IPS DF 19.7 (cell line): ENCODE measurements around the gene DEAF1.

Experiments
- DNase-seq: peaks from one replicate; pipeline ENCODE4 v3.0.0-alpha.2; 2013; ENCODE audit warnings: low read depth, low spot score

The DEAF1 gene

DNA sequence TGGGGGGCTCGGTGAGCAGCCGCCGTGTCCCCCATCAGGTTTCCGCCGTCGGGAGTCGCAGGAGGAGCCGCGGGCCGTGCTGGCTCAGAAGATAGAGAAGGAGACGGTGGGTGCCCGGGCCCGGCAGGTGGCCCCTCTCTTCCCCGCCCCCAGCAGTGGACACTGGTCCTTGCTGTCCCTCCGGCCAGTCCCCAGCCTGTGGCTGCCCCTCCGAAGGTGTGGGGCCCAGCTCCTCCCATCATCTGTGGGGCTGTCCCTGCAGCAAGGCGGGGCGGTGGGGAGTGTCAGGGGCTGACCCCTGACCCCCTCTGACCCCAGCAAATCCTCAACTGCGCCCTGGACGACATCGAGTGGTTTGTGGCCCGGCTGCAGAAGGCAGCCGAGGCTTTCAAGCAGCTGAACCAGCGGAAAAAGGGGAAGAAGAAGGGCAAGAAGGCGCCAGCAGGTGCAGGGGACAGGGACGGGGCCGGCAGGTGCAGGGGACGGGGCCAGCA, 26.3 kb upstream of the DEAF1 start:
- no peak for DNase-seq

DNA sequence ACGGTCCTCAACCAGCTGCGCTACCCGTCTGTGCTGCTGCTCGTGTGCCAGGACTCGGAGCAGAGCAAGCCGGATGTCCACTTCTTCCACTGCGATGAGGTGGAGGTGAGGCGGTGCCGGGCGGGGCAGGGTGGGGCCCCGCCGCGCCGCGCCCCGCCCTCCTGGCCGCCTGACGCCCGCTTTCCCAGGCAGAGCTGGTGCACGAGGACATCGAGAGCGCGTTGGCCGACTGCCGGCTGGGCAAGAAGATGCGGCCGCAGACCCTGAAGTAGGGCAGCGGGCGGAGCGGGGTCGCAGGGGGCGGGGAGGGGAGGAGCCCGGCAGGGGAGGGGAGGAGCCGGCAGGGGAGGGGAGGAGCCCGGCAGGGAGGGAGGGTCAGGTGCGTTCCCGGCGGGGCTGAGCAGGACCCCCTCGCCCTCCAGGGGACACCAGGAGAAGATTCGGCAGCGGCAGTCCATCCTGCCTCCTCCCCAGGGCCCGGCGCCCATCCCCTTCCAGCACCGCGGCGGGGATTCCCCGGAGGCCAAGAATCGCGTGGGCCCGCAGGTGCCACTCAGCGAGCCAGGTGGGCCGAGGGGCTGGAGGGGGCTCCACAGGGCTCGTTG, 25.7 kb upstream of the DEAF1 start:
- DNase-seq, result no peak

DNA sequence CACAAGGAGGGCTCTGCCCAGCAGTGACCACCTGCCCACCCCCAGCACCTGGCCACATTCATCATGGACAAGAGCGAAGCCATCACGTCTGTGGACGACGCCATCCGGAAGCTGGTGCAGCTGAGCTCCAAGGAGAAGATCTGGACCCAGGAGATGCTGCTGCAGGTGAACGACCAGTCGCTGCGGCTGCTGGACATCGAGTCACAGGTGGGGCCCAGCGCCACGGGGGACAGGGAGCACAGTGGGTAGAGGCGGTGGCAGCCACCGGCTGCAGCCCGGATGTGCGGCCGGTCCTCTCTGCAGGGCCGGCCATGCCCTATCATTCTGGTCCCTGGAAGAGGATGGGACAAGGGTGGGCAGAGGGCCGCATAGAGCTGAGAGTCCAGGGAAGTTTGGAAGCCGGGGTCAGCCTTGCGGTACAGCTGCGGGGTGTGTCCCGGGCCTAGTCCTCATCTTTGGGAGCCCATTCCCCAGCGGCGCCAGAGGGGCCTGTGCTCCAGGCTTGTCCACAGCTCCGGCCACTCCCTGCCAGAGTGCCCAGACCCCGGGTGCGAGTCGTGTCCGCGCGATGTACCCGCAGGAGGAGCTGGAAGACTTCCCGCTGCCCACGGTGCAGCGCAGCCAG, 25.1 kb upstream of the DEAF1 start:
- DNase-seq, result no peak

DNA sequence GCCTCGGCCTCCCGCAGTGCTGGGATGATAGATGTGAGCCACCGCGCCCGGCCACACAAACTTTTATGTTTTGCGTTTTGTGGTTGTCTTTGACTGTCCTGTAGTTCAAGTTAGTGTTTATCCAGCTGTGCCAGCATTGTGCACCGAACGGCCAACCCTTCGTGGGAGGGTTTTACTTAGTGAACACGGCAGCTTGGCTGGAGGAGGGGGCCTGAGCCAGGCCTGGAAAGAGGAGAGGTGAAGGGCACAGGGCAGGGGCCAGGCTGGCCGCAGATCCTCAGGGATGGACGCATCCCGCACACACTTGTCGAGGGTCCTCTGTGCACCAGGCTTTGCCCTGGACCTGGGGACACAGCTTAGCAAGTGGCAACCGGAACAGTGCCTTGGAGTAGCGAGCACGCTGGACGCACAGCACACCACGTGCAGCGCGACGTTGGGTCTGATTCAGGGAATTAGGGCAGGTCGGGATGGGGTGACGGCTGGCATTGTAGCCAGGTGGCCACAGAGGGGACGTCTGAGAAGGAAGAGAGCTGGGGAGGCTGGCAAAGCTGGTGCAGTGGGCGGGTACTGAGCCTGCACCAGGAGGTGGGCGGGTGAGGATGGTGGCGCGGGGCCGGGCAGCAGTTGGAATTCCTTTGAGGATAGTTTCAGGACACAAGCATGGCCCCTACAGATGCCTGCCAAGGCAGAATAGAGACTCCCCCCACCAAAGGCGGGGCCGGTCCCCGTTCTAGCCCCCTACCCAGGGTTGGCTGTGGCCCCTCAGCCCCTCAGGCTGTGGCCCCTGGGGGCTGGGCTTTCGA, 24.4 kb upstream of the DEAF1 start:
- no peak for DNase-seq

DNA sequence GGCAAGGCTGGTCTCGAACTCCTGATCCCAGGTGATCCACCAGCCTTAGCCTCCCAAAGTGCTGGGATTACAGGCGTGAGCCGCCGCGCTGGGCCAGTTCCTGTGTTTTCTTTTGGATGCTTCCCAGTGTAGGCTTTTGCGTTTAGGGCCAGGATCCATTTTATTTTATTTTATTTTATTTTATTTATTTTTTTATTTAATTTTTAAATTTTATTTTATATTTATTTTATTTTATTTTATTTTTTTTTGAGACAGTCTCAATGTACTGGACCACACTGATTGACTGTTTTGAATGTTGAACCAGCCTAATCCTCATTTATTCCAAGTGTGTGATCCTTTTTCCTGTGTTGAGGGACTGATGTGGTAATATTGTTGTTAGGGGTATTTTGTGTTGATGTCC, 19.4 kb upstream of the DEAF1 start:
- no peak for DNase-seq

DNA sequence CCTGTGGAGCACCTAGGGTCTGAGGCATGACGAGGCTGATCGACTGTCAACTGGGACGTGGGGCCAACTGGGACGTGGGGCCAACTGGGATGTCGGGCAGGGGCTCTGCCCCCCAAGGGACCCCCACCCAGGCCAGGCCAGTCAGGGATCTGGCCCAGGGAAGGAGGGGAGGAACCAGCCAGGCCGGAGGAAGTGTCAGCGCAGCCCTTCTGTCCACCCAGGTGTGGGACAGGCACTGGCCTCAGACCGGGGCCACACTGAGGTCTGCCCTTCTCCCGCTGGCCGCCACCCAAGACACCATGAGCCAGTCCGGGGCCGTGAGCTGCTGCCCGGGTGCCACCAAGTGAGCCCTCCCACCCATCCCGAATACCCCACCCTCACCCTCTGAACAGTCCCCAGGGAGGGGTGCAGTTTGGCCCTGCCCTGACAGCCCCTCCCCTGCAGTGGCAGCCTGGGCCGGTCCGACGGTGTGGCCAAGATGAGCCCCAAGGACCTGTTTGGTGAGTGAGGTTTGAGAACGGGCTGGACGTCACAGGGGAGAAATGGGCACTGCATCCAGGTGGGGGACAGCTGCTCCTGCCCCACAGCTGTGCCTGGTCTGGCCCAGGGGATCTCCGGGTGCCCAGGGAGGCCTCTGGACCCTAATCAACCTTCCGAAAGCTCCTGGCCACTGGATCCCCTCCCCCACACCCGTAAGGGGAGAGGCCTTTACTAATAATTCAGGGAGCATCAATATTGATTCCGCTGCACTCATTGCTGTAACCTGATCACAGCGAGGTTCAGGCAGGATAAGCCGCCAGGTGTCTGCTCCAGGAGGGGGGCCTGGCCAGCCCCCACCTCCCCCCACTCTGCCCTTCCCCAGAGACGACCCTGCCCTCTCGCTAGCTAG, 14.3 kb upstream of the DEAF1 start:
- DNase-seq, result no peak

DNA sequence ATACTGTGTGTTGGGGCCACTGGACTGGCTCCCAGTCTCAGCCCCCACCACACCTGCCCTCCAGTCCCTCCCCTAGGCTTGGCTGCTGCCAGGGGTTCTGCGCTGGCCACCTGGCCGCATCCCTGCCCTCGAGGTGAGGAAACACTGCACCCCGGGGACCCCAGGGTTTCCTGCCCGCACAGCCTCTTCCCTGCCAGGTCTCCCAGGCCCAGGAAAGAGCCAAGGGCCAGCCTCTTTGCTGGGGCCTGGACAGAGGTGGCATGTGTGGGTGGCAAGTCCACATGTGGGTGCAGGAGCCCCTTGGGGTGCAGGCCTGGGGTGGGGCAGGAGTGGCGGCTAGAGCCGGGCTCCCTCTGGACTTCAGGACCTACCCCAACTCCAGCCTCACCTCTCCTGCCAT, 13.5 kb upstream of the DEAF1 start:
- DNase-seq, result no peak

DNA sequence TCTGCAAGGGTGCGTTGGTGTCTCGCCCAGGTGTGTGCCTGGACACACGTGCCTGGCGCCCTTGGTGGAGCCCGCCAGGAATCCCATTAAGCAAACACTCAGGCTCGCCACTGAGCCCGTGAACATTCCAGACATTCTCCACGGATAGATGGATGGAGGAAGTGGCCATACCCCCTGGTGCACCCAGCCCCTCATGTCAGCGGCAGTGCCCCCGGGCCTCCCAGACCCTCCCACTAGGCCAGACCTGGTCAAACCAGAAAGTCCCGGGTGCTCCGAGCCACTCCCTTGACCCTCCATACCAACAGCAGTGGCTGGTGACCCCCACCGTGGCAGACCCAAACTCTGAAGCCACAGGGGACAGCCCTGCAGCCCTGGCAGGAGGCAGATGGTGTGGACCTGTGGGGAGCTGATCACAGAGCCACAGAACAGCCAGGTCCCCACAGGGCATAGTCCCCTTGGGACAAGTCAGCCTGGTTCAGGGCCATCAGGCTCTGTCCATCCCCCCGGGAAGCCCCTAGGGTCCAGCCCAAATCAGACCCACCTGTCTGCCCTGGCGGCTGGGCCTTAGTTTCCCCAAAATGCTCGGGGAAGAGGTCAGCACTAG, 12.9 kb upstream of the DEAF1 start:
- no peak for DNase-seq

DNA sequence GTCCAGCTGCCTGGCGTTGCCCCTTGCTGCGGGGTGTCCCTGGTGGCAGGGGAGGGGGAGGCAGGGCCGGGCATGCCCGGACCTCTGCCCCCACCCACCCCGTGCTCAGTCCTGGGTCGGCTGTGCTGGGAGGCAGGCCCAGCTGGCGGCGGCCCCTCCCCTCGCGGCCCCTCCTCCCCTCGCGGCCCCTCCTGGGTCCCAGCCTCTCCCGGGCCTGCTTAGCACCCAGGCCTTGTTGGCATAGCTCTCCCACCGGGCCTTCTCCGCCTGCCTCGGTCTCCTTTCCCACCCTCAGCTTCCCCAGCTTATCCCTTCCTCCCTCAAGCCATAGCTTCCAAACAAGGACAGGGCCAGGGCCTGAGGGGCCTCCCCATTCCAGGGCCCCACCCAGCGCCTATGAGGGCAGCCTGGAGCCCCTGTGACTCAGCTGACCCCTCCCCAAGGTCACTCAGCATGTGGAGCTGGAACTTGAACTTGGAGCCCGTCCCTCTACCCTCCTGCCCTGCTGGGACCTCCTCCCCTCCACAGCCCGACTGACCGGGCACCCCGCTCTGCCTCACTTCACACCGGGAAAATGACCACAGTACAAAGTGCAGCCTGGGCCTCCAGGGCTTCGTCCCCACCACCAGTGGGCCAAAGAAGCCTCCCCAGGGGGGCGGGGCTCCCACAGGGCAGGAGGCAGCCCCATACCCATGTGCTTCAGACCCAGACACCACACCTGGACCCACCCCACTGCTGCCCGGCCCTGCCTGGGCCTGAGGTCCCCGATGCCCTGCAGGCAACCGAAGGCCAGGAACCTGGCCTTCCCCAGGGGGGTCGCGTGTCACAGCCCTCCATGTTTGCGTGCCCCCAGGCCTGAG, 12.2 kb upstream of the DEAF1 start:
- no peak for DNase-seq

DNA sequence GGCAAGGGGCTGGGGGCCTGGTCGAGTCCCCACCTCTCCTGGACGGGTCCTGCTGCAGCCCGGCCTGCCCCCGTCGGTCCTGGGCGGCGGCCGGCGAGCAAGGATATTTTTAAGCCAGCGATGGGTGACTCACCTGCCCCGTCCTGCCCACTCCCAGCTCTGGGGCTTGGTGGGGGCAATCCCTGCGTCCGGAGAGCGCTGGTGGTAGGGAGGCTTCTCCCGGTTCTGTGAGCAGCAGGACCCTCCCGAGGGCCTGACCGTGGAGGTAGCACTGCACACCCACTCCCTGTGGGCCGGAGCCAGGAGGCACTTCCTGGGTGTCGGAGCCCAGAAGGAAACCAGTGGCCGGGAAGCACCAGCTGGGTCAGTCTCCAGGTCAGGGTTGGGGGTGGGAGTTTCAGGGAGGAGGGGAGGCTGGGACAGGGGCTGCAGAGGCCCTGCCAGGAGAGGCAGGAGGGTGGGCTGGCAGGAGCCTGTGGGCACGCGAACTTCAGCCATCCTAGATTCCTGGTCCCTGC, 11.5 kb upstream of the DEAF1 start:
- DNase-seq, result no peak

DNA sequence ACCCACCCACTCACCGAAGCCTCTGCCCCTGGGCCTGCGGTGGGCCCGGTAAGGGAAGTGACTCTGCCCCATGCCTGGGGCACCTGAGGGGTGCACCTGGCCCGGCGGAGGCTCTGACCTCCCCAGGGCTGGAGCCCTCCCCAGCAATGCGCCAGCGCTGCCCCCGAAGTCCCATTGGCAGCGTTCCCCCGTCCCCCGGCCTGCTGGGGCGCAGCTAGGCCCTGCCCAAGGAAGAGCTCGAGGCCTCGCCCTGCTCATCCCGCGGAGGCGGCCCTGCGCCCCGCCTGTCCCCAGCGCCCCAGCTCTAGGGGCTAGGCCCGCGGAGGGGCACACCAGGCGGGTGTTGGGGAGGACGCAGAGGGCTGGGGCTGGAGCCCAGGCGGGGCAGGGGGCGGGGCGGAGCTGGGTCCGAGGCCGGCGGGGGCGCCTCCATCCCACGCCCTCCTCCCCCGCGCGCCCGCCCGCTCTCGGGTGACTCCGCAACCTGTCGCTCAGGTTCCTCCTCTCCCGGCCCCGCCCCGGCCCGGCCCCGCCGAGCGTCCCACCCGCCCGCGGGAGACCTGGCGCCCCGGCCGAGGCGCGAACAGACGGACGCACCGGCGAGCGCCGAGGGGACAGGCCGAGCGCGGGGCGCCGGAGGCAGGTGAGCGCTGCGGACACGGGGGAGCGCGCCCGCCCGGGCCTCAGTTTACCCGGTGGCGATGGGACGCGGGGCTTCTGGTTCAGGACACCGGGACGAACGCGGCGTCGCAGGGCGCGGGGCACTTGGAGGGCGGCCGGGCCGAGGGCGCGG, 10.8 kb upstream of the DEAF1 start, which contains the start of gene EPS8L2:
TSS of gene EPS8L2 (plus strand) at position 586 of the 793 bp plus-strand sequence. CDS start 3,177 bp downstream, outside the sequence.
- no peak for DNase-seq

DNA sequence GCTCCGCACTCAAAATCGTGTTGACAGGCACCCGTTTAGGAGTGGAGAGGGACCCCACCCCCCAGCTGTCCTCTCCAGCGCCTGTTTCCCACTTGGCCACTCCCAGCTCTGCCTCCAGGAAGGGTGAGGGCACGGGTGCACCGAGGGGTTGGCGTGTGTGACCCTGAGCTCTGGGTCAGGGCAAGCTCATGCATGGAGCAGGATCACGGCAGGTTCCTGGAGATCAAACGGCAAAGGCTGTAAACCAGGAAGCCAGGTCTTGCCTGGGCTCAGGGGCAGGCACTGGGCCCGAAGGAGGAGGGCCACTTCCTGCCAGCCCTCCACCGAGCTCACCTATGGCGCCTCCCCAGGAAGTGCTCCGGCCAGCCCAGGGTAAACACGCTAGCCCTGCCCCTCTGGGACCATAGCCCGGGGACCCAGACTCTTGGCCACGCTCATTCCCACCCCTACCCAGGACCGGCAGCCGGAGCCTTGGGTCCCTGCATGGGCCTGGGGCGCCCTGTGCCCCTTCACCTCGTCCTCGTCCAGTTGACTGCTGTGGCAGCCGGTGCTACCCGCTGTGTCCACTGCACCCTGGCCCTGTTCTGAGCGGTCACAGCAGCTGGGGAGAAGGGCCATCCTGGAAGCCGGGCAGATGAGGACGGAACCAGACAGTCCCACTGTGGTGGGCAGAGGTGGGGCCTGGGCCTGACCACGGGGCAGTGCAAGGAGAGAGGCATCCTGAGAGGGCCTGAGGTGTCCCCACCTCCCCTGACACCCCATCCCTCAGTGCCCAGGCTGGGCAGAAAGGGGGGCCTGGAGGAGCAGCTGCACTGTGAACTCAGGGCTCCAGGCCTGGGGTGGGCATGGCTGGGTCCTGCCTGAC, 10.0 kb upstream of the DEAF1 start:
- DNase-seq, result no peak

DNA sequence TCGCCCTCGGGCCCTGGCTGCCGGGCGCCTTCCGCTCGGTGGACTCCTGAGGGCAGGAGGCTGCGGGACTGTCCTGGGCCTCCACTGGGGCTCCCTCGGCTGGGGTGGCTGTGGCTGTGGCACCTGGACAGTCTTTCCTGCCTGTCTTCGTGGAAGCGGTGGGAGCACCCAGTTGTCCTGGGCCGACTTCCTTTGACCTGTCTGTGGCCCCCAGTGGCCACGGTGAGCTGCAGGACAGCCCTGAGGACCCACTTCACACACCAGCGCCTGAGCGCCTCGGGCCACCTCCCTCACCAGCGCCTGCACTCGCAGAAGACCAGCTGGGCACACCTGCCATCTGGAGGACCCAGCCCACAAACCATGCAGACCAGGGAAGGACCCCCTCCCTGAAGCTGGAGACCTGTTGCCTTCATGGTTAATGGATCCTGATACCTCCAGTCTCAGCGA, 9.2 kb upstream of the DEAF1 start:
- DNase-seq, result no peak

DNA sequence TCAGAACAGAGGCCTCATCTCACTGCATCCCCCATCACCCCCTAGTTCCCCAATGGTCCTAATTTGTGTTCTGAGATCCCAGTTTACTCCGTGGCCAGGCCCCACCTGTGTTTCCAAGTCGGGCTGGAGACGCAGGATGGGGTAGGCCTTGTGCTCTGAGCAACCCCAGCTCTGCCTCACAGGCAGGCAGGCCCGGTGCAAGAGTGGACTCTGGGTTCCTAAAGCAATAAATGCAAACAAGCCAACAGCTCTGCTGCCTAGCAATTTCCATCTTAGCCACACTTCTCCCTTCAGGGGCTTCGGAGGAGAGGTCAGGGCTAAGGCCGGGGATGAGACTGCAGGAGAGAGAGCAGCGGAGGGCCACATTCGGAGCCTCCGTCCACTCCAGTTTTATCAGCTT, 8.5 kb upstream of the DEAF1 start:
- no peak for DNase-seq

DNA sequence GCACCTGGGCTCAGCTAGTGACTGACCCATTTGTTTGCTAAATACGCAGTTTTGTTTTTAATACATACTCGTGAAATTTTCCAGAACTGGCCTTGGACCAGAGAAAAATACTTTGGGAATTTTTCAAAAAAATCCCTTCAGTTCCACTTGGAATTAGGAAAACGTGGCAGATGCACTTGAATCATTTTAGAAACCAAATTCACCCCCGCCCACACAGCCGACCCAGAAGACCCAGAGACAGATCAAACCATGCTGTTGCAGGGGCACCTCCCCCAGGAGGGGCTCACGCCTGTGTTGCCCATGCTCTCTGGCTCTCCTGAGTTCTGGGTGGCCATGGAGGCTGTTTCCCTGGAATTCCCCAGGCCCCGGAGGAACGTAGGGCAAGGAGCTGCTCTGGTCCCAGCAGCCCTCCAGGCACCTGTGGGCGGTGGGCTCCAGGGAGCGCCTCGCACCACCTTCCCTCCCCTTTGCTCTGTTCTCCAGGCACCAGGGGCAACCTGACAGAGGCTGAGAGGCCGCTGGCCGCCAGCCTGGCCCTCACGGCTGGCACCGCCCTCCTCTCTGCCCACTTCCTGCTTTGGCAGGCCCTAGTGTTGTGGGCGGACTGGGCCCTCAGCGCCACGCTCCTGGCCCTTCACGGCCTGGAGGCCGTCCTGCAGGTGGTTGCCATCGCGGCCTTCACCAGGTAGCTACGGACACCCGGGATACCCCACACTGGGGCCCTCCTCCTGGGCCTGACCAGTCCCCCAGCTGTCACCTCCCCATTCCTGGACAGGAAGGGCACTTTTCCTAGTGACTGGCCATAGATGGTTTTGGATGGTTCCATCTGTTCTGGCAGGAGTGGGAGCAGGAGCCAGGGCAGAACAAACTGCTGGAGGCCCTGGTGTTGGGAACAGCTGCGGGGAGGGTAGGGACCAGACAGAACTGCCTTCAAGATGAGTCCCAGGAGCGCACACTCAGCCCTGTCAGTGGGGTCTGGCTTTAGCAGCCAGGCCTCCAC, 7.7 kb upstream of the DEAF1 start:
- DNase-seq, result no peak

DNA sequence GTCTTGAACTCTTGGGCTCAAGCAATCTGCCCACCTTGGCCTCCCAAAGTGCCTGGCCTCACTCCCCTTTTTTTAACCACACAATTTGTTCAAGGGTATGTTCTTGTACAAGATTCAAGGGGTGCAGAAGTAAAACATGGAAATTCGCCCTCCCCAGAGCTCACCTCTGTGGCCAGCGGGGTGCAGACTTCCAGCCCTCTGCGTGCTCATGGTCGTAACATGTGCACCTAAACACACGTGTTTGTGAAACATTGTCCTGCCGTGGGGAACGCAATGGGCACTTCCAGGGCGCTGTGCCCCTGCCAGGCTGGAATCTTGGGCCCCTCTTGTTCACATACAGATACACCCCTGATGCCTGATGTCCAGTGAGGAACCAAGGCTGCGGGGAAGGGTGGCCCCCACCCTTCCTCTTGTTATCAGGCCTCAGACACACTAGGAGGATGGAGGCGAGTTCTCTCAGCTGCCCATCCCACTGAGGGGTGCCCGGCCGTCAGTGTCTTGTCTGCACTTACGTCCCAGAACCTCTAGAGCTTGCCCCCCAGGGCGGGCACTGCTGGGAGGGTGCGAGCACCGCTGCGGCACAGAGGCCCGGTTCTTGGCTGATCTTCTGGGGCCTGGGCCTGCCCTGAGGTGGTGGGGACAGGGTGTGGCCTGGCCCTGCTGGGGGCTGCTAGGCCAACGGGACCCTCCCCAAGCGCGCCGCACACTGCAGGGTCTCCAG, 6.9 kb upstream of the DEAF1 start:
- DNase-seq, result no peak
